SW480 (cell line): Measurements from ENCODE around the gene PI16.

Experiments used
- DNase-seq: peaks from one replicate; pipeline ENCODE4 v3.0.0-alpha.2; 2016; ENCODE audit warnings: low spot score

The PI16 gene

GRCh38 chr6:36999751-37000125 is 45.2 kb downstream of the PI16 start:
- DNase-seq, result no peak

GRCh38 chr6:37004044-37004980 is 49.8 kb downstream of the PI16 start:
- DNase-seq, result no peak

GRCh38 chr6:37005061-37005810 is 50.7 kb downstream of the PI16 start, which contains the start of gene FGD2:
Gene FGD2, plus strand, starts transcription at chr6:37005655. Its CDS starts 163 bp downstream, at chr6:37005818.
- no peak for DNase-seq

GRCh38 chr6:37005827-37006567 is 51.5 kb downstream of the PI16 start:
- no peak for DNase-seq

- no peak for DNase-seq
These were observed 52.3 kb downstream of the PI16 start for GRCh38 chr6:37006793-37007339.

GRCh38 chr6:37007340-37008043 is 53.0 kb downstream of the PI16 start:
- no peak for DNase-seq

- no peak for DNase-seq
These were observed 54.2 kb downstream of the PI16 start for GRCh38 chr6:37008484-37009465.

- no peak for DNase-seq
These were observed 55.9 kb downstream of the PI16 start for GRCh38 chr6:37010402-37010892.

- DNase-seq, result no peak
These were observed 57.3 kb downstream of the PI16 start for GRCh38 chr6:37011656-37012378.

- DNase-seq, result no peak
These were observed 59.3 kb downstream of the PI16 start for GRCh38 chr6:37013516-37014491.
